Measurements from ENCODE around the gene DRAM1.

Gene DRAM1

GRCh38 chr12:101968770-101969169, 91.4 kb downstream of the DRAM1 start:
- DNase-seq (ENCODE audit: low read depth, low spot score): no peak
- H3K27ac ChIP-seq: no peak overlapping the region
